ENCODE results near the gene SLC25A4.

DNA sequence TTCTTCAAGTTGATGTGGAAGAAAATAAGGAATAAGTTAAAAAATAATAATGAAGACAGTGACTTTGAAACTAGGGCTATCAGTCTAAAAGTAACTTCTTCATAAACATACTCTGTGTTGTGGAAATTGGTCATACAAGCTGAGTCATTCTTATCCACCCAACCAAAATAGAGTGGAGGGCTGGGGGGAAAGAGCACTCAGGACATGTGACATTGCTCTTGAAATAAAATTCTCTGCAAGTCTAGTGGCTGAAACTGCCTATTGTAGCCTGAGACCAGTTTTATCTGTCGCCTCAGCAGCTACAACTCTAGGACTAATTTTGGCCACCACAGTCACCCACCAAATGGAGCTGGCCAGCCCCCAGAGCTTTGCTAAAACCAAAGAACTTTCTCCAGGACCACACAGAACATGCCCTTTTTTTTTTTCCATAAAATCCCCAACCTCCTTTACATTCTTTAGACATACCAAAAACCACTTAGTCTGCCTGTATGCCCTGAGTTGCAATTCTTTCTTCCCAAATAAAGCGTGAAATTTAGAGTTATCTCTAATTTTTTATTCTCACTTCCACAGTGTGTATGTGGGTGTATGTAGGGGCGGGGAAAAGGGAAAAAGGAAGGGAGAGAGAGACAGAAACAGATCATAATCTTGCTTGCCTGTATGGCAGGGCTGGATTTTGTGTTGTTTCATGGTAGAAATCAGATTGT is 23.0 kb upstream of the SLC25A4 start:
- TF ChIP-seq, protein P1, sequence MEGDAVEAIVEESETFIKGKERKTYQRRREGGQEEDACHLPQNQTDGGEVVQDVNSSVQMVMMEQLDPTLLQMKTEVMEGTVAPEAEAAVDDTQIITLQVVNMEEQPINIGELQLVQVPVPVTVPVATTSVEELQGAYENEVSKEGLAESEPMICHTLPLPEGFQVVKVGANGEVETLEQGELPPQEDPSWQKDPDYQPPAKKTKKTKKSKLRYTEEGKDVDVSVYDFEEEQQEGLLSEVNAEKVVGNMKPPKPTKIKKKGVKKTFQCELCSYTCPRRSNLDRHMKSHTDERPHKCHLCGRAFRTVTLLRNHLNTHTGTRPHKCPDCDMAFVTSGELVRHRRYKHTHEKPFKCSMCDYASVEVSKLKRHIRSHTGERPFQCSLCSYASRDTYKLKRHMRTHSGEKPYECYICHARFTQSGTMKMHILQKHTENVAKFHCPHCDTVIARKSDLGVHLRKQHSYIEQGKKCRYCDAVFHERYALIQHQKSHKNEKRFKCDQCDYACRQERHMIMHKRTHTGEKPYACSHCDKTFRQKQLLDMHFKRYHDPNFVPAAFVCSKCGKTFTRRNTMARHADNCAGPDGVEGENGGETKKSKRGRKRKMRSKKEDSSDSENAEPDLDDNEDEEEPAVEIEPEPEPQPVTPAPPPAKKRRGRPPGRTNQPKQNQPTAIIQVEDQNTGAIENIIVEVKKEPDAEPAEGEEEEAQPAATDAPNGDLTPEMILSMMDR (conservative IDR thresholded peaks at IDR 0.05) = no peak
- TF ChIP-seq ZFX (IDR thresholded peaks at IDR 0.05) = no peak

Data from C4-2B (cell line).